Hematopoietic multipotent progenitor cell treated with erythropoietin and hydrocortisone succinate and interleukin-3 and kit ligand, for 6 days (in vitro differentiated cells): ENCODE data around the gene NUF2.
"Not testable (repeated sequence)": the region's sequence is repeated elsewhere in the genome, so short reads cannot be mapped to it uniquely, and the experiment has no call there.

Experiments
- DNase-seq: peaks from one replicate; pipeline ENCODE4 v3.0.0-alpha.2; 2015

NUF2 gene

GRCh38 chr1:163321311-163322305 is at the start of gene NUF2:
Gene NUF2, plus strand, starts transcription at chr1:163321954. Its CDS starts 4,098 bp downstream, at chr1:163326052.
- DNase-seq = peak; percentile 98

GRCh38 chr1:163273766-163274441 is 47.9 kb upstream of the NUF2 start:
- no peak for DNase-seq

DNA sequence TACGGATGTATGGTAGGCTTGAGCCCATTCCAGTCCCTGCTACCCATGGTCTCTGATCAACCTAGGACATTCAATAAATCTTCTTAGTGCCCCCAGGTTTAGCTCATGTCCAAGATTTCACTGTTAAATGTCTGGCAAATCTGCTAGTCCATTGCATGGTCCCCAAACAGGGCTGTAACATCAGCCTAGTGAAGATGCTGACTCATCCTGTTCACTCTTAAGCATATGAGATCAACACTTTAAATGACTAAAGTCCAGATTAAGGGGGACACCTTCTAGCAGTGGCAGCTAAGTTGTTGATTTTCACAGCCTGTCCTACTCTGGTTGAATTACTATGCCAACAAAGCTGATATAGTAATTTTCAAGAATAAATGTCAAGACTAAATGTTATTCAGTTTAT is 46.5 kb upstream of the NUF2 start:
- peak; percentile 17 for DNase-seq

- DNase-seq = no peak
Measured at GRCh38 chr1:163278602-163279001, 43.2 kb upstream of the NUF2 start.

DNA sequence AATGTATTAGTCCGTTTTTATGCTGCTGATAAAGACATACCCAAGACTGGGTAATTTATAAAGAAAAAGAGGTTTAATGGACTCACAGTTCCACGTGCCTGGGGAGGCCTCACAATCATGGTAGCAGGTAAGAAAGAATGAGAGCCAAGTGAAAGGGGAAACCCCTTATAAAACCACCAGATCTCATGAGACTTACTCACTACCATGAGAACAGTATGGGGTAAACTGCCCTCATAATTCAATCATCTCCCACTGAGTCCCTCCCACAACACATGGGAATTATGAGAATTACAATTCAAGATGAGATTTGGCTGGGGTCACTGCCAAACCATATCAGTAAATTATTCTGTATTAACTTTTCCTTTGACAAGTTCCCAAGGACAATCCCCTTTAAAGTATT is 36.9 kb upstream of the NUF2 start:
- not testable (repeated sequence) for DNase-seq

DNA sequence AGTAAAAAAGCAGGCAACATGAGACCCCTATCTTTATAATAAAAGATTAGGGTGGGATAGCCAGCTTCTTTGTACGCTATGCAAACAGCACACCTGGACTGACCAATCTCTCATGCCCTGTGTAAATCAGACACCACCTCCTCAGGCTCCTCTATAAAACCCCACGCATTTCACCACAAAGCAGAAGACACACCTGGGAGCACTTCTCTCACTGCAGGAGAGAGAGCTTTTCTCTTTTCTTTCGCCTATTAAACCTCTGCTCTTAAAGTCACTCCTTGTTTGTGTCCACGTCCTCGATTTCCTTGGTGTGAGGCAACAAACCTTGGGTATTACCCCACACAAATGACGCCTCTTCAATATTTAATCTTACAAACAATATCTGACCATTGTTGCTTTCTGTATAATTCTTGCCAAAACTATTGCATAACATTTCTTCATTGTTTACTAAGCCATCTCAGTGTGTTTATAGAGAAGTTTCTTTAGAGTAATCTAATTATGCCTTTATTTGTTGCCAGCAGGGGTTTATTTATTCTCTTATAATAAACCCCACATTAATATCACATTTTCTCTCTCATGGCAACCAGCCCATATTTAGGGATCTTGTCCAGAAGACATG is 31.6 kb upstream of the NUF2 start:
- no peak for DNase-seq

DNA sequence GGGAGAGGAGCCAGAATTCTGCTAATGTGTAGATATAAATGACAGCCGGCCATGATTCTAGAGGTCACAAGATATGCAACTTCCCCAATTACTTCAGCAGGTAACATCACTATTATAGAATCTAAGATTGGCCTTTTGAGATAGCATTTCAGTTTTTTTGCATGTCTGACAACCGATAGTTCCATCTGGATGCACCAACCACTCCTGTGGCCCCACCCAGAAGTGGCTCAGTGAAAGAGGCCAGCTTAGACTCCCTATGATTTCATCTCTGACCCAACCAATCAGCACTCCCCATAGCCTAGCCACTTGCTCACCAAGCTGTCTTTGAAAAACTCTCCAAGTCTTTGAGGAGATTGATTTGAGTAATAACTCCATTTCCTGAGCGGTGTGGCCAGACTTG is 30.3 kb upstream of the NUF2 start:
- DNase-seq = no peak

DNA sequence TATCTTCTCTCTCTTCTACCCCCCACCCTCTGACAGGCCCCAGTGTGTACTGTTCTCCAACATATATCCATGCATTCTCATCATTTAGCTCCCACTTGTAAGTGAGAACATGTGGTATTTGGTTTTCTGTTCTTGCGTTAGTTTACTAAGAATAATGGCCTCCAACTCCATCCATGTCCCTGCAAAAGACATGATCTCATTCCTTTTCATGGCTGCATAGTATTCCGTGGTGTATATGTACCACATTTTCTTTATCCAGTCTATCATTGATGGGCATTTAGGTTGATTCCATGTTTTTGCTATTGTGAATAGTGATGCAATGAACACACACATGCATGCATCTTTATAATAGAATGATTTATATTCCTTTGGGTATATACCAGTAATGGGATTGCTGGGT is 29.6 kb upstream of the NUF2 start:
- not testable (repeated sequence) for DNase-seq

GRCh38 chr1:163293497-163293896 is 28.3 kb upstream of the NUF2 start:
- not testable (repeated sequence) for DNase-seq

DNA sequence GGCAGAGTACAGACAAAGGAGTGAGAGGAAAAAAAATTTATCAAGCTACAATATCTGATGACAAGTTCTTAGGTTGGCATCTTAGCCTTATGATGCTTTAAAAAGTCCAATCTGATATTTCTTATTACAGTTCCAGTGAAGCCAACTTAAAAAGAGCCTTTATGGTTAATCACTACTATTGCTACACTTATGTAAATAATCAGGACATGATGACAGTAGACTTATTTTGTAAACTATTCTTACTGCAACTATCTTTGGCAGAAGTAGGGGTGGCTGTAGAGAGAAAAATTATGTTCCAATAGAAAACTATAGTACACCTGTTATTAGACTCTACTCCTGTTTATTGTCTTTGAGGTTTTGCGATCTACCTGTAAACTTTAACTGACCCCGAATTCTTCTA is 25.8 kb upstream of the NUF2 start:
- DNase-seq = no peak

DNA sequence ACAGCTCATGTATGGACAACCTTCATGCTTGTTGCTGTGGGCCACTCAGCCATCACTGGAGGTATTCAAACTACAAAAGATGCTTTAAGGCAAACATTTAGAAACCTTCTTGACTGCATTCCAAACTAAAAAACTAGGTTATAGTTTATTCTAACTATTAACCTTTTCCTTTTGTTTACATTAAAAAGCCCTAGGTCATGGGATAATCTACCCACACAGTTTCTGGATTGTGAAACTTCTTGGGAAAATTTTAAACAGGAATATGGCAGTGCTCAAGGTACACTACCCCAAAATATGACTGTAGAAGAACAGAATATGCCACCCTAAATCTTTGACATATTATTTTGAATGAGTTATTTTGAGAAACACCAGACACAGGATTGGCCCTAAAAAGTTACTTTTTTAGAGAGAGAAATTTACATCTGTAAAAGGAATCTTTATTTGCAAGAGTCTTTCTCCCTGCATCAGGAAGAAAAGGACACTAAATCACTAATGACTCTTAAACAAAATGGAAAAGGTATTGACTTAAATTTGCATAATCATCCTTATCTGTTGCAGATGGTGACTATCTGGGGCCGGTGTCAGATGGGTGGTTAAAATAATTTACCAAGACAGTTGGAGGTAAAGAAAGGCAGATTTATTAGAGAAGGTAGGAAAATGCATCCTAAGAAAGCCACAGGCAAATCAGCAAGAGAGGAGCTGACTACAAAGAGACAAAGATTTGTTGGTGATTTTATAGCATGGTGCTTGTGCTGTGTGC is 25.1 kb upstream of the NUF2 start:
- no peak for DNase-seq

DNA sequence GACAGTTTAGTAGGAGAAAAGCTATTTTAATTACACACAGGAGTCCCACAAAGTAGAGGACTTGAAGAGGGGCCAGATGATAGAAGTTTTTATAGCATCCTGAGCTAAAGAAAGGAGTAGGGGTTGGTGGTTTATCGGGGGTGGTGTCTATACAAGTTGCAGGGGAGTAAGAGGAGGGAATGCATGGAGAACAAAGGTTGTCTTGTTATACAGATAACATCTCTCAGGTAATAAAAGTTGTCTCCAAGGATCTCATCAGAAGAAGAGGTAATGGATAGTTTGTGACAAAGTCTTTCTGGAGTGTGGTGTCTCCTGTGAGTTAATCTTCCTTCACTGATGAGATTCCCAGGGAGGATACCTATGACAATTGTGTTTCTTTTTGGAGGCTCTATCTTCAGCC is 23.4 kb upstream of the NUF2 start:
- no peak for DNase-seq

GRCh38 chr1:163300568-163300967 is 21.2 kb upstream of the NUF2 start:
- no peak for DNase-seq

DNA sequence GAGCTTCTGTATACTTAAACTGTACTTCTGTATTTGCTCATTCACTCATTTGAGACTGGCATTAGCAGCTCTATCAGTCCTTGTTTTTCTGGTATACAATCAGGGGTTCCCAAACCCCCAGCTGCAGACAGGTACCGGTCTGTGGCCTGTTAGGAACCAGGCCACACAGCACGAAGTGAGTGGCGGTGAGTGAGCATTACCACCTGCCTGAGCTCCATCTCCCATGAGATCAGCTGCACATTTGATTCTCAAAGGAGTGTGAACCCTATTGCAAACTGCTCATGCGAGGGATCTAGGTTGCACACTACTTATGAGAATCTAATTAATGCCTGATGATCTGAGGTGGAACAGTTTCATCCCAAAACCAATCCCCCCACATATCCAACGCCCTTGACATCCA is 18.2 kb upstream of the NUF2 start:
- DNase-seq = no peak

GRCh38 chr1:163305441-163305840 is 16.3 kb upstream of the NUF2 start:
- DNase-seq = no peak

DNA sequence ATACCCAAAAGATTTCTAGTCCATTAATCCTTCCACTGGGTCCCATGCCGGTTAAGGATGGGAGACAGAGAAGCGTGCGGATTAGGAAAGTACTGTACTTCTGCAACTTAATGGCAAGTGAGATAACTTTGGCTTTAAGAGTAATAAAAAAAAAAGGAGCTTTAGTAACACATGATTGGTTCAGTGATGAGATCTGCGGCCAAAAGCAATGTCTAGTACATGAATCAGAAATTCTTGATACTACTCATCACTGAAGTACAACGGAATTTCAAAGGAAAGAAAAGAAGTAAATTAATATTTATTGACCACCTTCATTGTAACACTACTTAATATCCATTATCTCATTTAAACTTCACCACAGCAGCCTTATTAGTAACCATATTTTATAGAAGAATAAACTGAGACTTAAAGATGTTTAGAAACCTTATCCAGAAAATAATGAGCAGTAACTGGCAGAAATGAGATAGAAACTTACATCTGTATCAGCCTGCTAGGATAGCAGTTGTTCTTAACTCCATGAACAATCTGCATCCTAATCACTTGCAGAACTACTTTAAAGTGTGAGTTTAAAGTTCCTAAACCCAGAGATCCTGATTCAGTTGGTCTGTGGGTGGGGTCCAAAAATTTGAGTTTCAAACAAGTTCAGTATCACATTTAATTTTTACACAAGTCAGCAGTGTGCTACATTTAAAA is 14.1 kb upstream of the NUF2 start:
- DNase-seq = no peak

GRCh38 chr1:163308811-163309210 is 12.9 kb upstream of the NUF2 start:
- no peak for DNase-seq

DNA sequence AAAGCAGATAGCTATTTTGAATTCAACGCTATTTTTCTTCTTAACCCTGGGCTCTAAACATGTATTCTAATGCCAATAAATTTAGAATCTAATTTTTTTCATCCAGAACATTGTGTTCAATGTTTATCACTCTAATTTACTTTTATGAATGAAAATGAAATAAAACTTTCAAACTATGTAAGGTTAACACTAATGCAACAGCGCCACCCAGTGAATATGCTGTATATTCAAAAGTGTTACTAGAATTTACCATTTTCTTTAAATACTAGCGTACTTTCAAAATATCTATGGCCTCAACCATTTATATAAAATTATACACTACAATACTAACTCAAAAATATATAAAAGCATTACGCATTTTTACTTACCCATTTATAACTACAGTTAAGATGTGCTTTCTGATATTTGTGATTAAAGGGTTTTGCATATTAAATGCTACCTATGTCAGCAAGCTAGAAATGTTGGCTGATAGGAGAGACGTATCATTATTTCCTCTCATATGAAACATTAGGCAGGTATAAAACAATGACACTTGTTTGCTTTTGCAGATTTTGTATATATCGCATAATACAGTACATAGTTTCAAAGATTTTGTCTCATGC is 5.9 kb upstream of the NUF2 start:
- DNase-seq = peak; percentile 85

DNA sequence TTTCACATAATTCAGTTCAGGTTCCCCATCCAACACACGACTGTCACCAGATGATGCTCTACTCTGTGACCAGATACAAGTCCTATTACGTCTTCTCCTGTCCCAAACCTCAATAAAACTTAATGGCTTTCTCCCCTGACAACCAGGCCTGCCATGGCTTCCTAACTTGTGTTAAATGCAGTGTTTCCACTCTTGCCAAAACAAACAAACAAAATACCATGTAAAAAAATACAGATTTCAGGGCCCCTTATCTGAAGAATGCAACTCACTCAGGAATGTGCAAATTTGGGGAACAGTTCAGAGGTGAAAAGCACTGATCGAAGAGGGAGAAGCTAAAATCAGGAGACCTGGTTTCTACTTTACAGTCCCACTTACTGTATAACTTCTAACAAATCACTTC is 863 bp upstream of the NUF2 start:
- DNase-seq = peak; percentile 20

- not testable (repeated sequence) for DNase-seq
Measured at GRCh38 chr1:163323339-163323738, 1.6 kb downstream of the NUF2 start.

- DNase-seq = no peak
Measured at GRCh38 chr1:163331116-163331515, 9.4 kb downstream of the NUF2 start.

GRCh38 chr1:163335216-163335615 is 13.5 kb downstream of the NUF2 start:
- no peak for DNase-seq
